ENCODE results near the gene EFNA5.

EFNA5 gene

GRCh38 chr5:107542428-107542827 lies 128.3 kb downstream of the EFNA5 start:
- no peak for DNase-seq

GRCh38 chr5:107541400-107541799 lies 129.3 kb downstream of the EFNA5 start:
- no peak for DNase-seq

GRCh38 chr5:107539726-107540330 lies 130.9 kb downstream of the EFNA5 start:
- DNase-seq: no peak

GRCh38 chr5:107538805-107539445 lies 131.8 kb downstream of the EFNA5 start:
- no peak for DNase-seq

- no peak for DNase-seq
These were observed 132.4 kb downstream of the EFNA5 start for GRCh38 chr5:107538331-107538730.

GRCh38 chr5:107535849-107536248 lies 134.9 kb downstream of the EFNA5 start:
- no peak for DNase-seq

- DNase-seq: no peak
These were observed 136.5 kb downstream of the EFNA5 start for GRCh38 chr5:107533910-107534876.

GRCh38 chr5:107532916-107533315 lies 137.8 kb downstream of the EFNA5 start:
- no peak for DNase-seq

- DNase-seq: no peak
These were observed 138.4 kb downstream of the EFNA5 start for GRCh38 chr5:107532169-107532878.

GRCh38 chr5:107531308-107531707 lies 139.4 kb downstream of the EFNA5 start:
- DNase-seq: no peak

GRCh38 chr5:107529618-107530017 lies 141.1 kb downstream of the EFNA5 start:
- DNase-seq: no peak

- no peak for DNase-seq
These were observed 144.3 kb downstream of the EFNA5 start for GRCh38 chr5:107526270-107526937.

- no peak for DNase-seq
These were observed 146.6 kb downstream of the EFNA5 start for GRCh38 chr5:107524111-107524510.

- no peak for DNase-seq
These were observed 147.6 kb downstream of the EFNA5 start for GRCh38 chr5:107523029-107523680.

GRCh38 chr5:107522456-107522855 lies 148.3 kb downstream of the EFNA5 start:
- no peak for DNase-seq

- DNase-seq: no peak
These were observed 150.8 kb downstream of the EFNA5 start for GRCh38 chr5:107519900-107520354.

- no peak for DNase-seq
These were observed 152.1 kb downstream of the EFNA5 start for GRCh38 chr5:107518616-107519015.

GRCh38 chr5:107518190-107518589 lies 152.5 kb downstream of the EFNA5 start:
- no peak for DNase-seq

- DNase-seq: no peak
These were observed 153.3 kb downstream of the EFNA5 start for GRCh38 chr5:107517185-107518033.

GRCh38 chr5:107516452-107517184 lies 154.1 kb downstream of the EFNA5 start:
- no peak for DNase-seq

Measured in NCI-H1436 treated with DMSO at 0.1 percent for 48 hours (cell line).